ENCODE measurements around the gene WASHC2C. TPM values are rescaled to one million over a fixed set of nuclear protein-coding genes. Genes with fewer than 3 reads are reported as not detected.
"Not testable (repeated sequence)": the region's sequence is repeated elsewhere in the genome, so short reads cannot be mapped to it uniquely, and the experiment has no call there.

Gene WASHC2C
- polyA plus RNA-seq, 3 donors, result 58.9 to 77.1 (median 73.9) TPM

- no peak for DNase-seq
Observed at GRCh38 chr10:45819552-45819951, 92.5 kb downstream of the WASHC2C start.

GRCh38 chr10:45820107-45820830 is 93.2 kb downstream of the WASHC2C start:
- not testable (repeated sequence) for DNase-seq

GRCh38 chr10:45822918-45823317 is 95.9 kb downstream of the WASHC2C start:
- not testable (repeated sequence) for DNase-seq

Other genes with a start within 250 kb of the WASHC2C start
- gene ZFAND4, start 54.5 kb upstream of the WASHC2C start, polyA plus RNA-seq (ENCODE audit: insufficient read length in 3 of 3), result 10 to 100 TPM; 12.1 to 14.3 (median 13.7) TPM
- 10 to 100 TPM; 22.8 to 50.0 (median 47.3) TPM for gene AGAP4, start 120.2 kb downstream of the WASHC2C start, polyA plus RNA-seq (ENCODE audit: insufficient read length in 3 of 3)
- gene TIMM23, start 245.2 kb downstream of the WASHC2C start, polyA plus RNA-seq (ENCODE audit: insufficient read length in 3 of 3), result 10 to 100 TPM; 62.4 to 67.3 (median 65.6) TPM